ENCODE measurements around the gene LTBP2. TPM values are rescaled to one million over a fixed set of nuclear protein-coding genes. Genes with fewer than 3 reads are reported as not detected.

Gene LTBP2
- total RNA-seq, 4 donors from 2014 or later: 19.8 to 51.9 (median 28.8) TPM

GRCh38 chr14:74557691-74558090 is 54.3 kb downstream of the LTBP2 start:
- Histone ChIP-seq H3K36me3 (no peaks in the 10 kb centered on the region), H3K4me3 (no peak overlapping the region), H3K27ac (peak overlapping the region in 1 of 4 donors; percentile 9), H3K4me1 (no peaks in the 10 kb centered on the region), H3K9me3 (no peaks in the 10 kb centered on the region), H3K27me3 (no peaks in the 10 kb centered on the region)
- in situ Hi-C loops (cut with MboI; ENCODE audit: low sequenced_read_pairs in 4 of 4) (no loop called here), intact Hi-C loops (cut with DNase I; ENCODE audit: low total_unique reads) (no loop called here)
- ATAC-seq (no peak), DNase-seq (no peak)
- no peak for TF ChIP-seq POLR2A (IDR thresholded peaks at IDR 0.05)
- TF ChIP-seq CTCF (IDR thresholded peaks at IDR 0.05 in 4 of 5, conservative IDR thresholded peaks at IDR 0.05 in 1 of 5): no peak

- H3K9me3 ChIP-seq: no peaks in the 10 kb centered on the region
- DNase-seq: no peak
- intact Hi-C loops (cut with DNase I; ENCODE audit: low total_unique reads) (no loop called here), in situ Hi-C loops (cut with MboI; ENCODE audit: low sequenced_read_pairs in 4 of 4) (no loop called here)
- TF ChIP-seq CTCF (IDR thresholded peaks at IDR 0.05 in 4 of 5, conservative IDR thresholded peaks at IDR 0.05 in 1 of 5) (no peak), POLR2A (IDR thresholded peaks at IDR 0.05) (no peak)
- no peaks in the 10 kb centered on the region for H3K36me3 ChIP-seq
- no peaks in the 10 kb centered on the region for H3K27me3 ChIP-seq
- no peak for ATAC-seq
- H3K4me3 ChIP-seq: no peak overlapping the region
- H3K27ac ChIP-seq: no peak overlapping the region
- peaks cover 10 to 18% of the 10 kb centered on the region in 2 donors for H3K4me1 ChIP-seq
Observed at GRCh38 chr14:74555476-74556050, 56.5 kb downstream of the LTBP2 start.

- in situ Hi-C loops (cut with MboI; ENCODE audit: low sequenced_read_pairs in 4 of 4): no loop called here
- H3K9me3 ChIP-seq: no peaks in the 10 kb centered on the region
- H3K27ac ChIP-seq: no peak overlapping the region
- no peaks in the 10 kb centered on the region for H3K36me3 ChIP-seq
- H3K4me1 ChIP-seq: peaks cover 10 to 18% of the 10 kb centered on the region in 2 donors
- no peak for DNase-seq
- H3K4me3 ChIP-seq: no peak overlapping the region
- no peaks in the 10 kb centered on the region for H3K27me3 ChIP-seq
- no peak for TF ChIP-seq POLR2A (IDR thresholded peaks at IDR 0.05)
- no peak for ATAC-seq
- intact Hi-C loops (cut with DNase I; ENCODE audit: low total_unique reads): no loop called here
Observed at GRCh38 chr14:74554742-74555362, 57.2 kb downstream of the LTBP2 start.

- DNase-seq: peak in 1 of 2 donors; percentile 63
- no peak for ATAC-seq
Observed at GRCh38 chr14:74552623-74553022, 59.4 kb downstream of the LTBP2 start.

More at GRCh38 chr14:74552623-74553022, 59.4 kb downstream of the LTBP2 start:
- intact Hi-C loops (cut with DNase I; ENCODE audit: low total_unique reads): no loop called here
- no peaks in the 10 kb centered on the region for H3K27me3 ChIP-seq
- TF ChIP-seq CTCF (IDR thresholded peaks at IDR 0.05 in 4 of 5, conservative IDR thresholded peaks at IDR 0.05 in 1 of 5) (no peak), POLR2A (IDR thresholded peaks at IDR 0.05) (no peak)
- peaks cover 18 to 28% of the 10 kb centered on the region in 2 donors for H3K4me1 ChIP-seq
- in situ Hi-C loops (cut with MboI; ENCODE audit: low sequenced_read_pairs in 4 of 4): no loop called here
- no peaks in the 10 kb centered on the region for H3K36me3 ChIP-seq
- H3K27ac ChIP-seq: peak overlapping the region in 3 of 4 donors; percentile 29 to 40 (median 30)
- H3K4me3 ChIP-seq: no peak overlapping the region
- no peaks in the 10 kb centered on the region for H3K9me3 ChIP-seq
